Peyer's patch (tissue), 4 donors: ENCODE results near the gene ADIPOR2. TPM values are rescaled to one million over a fixed set of nuclear protein-coding genes. Genes with fewer than 3 reads are reported as not detected.

Source experiments
- DNase-seq, 3 donors: peaks; one replicate each; pipeline ENCODE4 v3.0.0-alpha.2; 2017 to 2019
- H3K27ac ChIP-seq, 4 donors: fragments of 200-600 bp; sonication (generic); one replicate each; pipeline ENCODE4 v1.5.1; 2016 to 2019
- H3K27me3 ChIP-seq, 2 donors: fragments of 200-600 bp; sonication (generic); one replicate each; pipeline ENCODE4 v1.5.1; 2019
- H3K36me3 ChIP-seq, 3 donors: fragments of 200-600 bp; sonication (generic); one replicate each; pipeline ENCODE4 v1.5.1; 2016 to 2019
- H3K4me1 ChIP-seq, 4 donors: fragments of 200-600 bp; sonication (generic); one replicate each; pipeline ENCODE4 v1.5.1; 2016 to 2019
- H3K4me3 ChIP-seq, 4 donors: fragments of 200-600 bp; sonication (generic); 1 replicate in 3 of 4; 2 replicates in 1 of 4; pipeline ENCODE4 v1.5.1; 2016 to 2019; ENCODE audit warnings: mild to moderate bottlenecking in 1 of 4
- H3K9me3 ChIP-seq, 4 donors: fragments of 200-600 bp; sonication (generic); one replicate each; pipeline ENCODE4 v1.5.1; 2016 to 2019; ENCODE audit warnings: mild to moderate bottlenecking in 1 of 4
- CTCF ChIP-seq, 6 experiments: fragments of 450-650 bp in 4 of 6; fragments of 200-600 bp in 2 of 6; sonication (generic) in 1 of 6; IDR thresholded peaks; one replicate each; pipeline ENCODE4 v1.5.1; 2017 to 2019; ENCODE audit warnings: antibody characterized with exemption in 6 of 6, mild to moderate bottlenecking in 3 of 6, moderate library complexity in 1 of 6
- POLR2A ChIP-seq, 2 donors: fragments of 450-650 bp; IDR thresholded peaks; one replicate each; pipeline ENCODE4 v1.5.1; 2017; ENCODE audit warnings: antibody characterized with exemption in 2 of 2, mild to moderate bottlenecking in 2 of 2, moderate library complexity in 2 of 2
- total RNA-seq, 4 donors: library from RNA; depleted of rRNA; stranded (reverse); fragments of >200 nt; gene quantifications; one replicate each; pipeline ENCODE4 v1.1.0, GENCODE V29; 2016

Gene ADIPOR2
- total RNA-seq, 4 donors from 2014 or later = 26.4 to 89.1 (median 73.9) TPM

- Histone ChIP-seq H3K36me3 (peaks cover 0 to 12% (median 0%) of the 10 kb centered on the region in 3 donors), H3K9me3 (no peaks in the 10 kb centered on the region), H3K27ac (no peak overlapping the region), H3K27me3 (no peaks in the 10 kb centered on the region), H3K4me3 (no peak overlapping the region), H3K4me1 (no peaks in the 10 kb centered on the region)
- TF ChIP-seq POLR2A (IDR thresholded peaks at IDR 0.05) = no peak
- no peak for DNase-seq
Observed at GRCh38 chr12:1778911-1779310, 88.0 kb downstream of the ADIPOR2 start.

GRCh38 chr12:1779783-1780182 lies 88.9 kb downstream of the ADIPOR2 start:
- TF ChIP-seq CTCF (IDR thresholded peaks at IDR 0.05) (no peak), POLR2A (IDR thresholded peaks at IDR 0.05) (no peak)
- Histone ChIP-seq H3K4me1 (no peaks in the 10 kb centered on the region), H3K27ac (no peak overlapping the region), H3K36me3 (peaks cover 0 to 4% (median 0%) of the 10 kb centered on the region in 3 donors), H3K9me3 (no peaks in the 10 kb centered on the region), H3K27me3 (no peaks in the 10 kb centered on the region), H3K4me3 (no peak overlapping the region)
- DNase-seq = no peak

GRCh38 chr12:1781772-1782171 lies 90.9 kb downstream of the ADIPOR2 start:
- TF ChIP-seq POLR2A (IDR thresholded peaks at IDR 0.05) (no peak), CTCF (IDR thresholded peaks at IDR 0.05) (no peak)
- H3K27ac ChIP-seq = no peak overlapping the region
- H3K36me3 ChIP-seq = peaks cover 0 to 17% (median 0%) of the 10 kb centered on the region in 3 donors
- H3K4me1 ChIP-seq = no peaks in the 10 kb centered on the region
- no peaks in the 10 kb centered on the region for H3K27me3 ChIP-seq
- no peaks in the 10 kb centered on the region for H3K9me3 ChIP-seq
- no peak overlapping the region for H3K4me3 ChIP-seq
- DNase-seq = no peak

GRCh38 chr12:1782215-1782614 lies 91.3 kb downstream of the ADIPOR2 start:
- Histone ChIP-seq H3K27me3 (no peaks in the 10 kb centered on the region), H3K9me3 (no peaks in the 10 kb centered on the region), H3K36me3 (peaks cover 0 to 21% (median 0%) of the 10 kb centered on the region in 3 donors), H3K4me3 (no peak overlapping the region), H3K4me1 (no peaks in the 10 kb centered on the region), H3K27ac (no peak overlapping the region)
- no peak for DNase-seq
- TF ChIP-seq POLR2A (IDR thresholded peaks at IDR 0.05) = no peak
- no peak for TF ChIP-seq CTCF (IDR thresholded peaks at IDR 0.05)

- Histone ChIP-seq H3K36me3 (peaks cover 0 to 18% (median 0%) of the 10 kb centered on the region in 3 donors), H3K9me3 (no peaks in the 10 kb centered on the region), H3K4me3 (no peak overlapping the region), H3K27ac (no peak overlapping the region), H3K27me3 (no peaks in the 10 kb centered on the region), H3K4me1 (peaks cover 0 to 7% (median 2%) of the 10 kb centered on the region in 4 donors)
- no peak for DNase-seq
- TF ChIP-seq CTCF (IDR thresholded peaks at IDR 0.05) (no peak), POLR2A (IDR thresholded peaks at IDR 0.05) (no peak)
Observed at GRCh38 chr12:1787714-1788113, 96.8 kb downstream of the ADIPOR2 start.

GRCh38 chr12:1790444-1790843 lies 99.6 kb downstream of the ADIPOR2 start:
- H3K4me1 ChIP-seq = peaks cover 0 to 7% (median 5%) of the 10 kb centered on the region in 4 donors
- H3K27me3 ChIP-seq = no peaks in the 10 kb centered on the region
- H3K9me3 ChIP-seq = no peaks in the 10 kb centered on the region
- H3K36me3 ChIP-seq = peaks cover 0 to 18% (median 0%) of the 10 kb centered on the region in 3 donors
- TF ChIP-seq CTCF (IDR thresholded peaks at IDR 0.05) (no peak), POLR2A (IDR thresholded peaks at IDR 0.05) (no peak)
- DNase-seq = peak in 1 of 3 donors; percentile 43
- no peak overlapping the region for H3K27ac ChIP-seq
- H3K4me3 ChIP-seq = no peak overlapping the region
